Measurements from ENCODE around the gene PID1. TPM values are rescaled to one million over a fixed set of nuclear protein-coding genes. Genes with fewer than 3 reads are reported as not detected.

The PID1 gene
- total RNA-seq, 2 donors from 2014 or later: 66.2 to 109 TPM

GRCh38 chr2:229129738-229130371 is 141.2 kb downstream of the PID1 start:
- Histone ChIP-seq H3K36me3 (no peaks in the 10 kb centered on the region), H3K9me3 (no peaks in the 10 kb centered on the region), H3K4me3 (peak overlapping the region; percentile 39), H3K27me3 (replicated peaks; ENCODE audit: insufficient read depth) (no peaks in the 10 kb centered on the region), H3K4me1 (ENCODE audit: control insufficient read depth in 1 of 2, low read depth in 2 of 2) (peaks cover 12 to 46% of the 10 kb centered on the region in 2 donors), H3K27ac (peak overlapping the region in 1 of 2 donors; percentile 52)
- ATAC-seq (ENCODE audit: insufficient number of reproducible peaks, low FRiP score, low read depth) (no peak), DNase-seq (ENCODE audit: low spot score) (no peak)
- TF ChIP-seq CTCF (IDR thresholded peaks at IDR 0.05): no peak

GRCh38 chr2:229127471-229127870 is 143.6 kb downstream of the PID1 start:
- Histone ChIP-seq H3K9me3 (no peaks in the 10 kb centered on the region), H3K4me3 (no peak overlapping the region), H3K4me1 (ENCODE audit: control insufficient read depth in 1 of 2, low read depth in 2 of 2) (peaks cover 12 to 45% of the 10 kb centered on the region in 2 donors), H3K36me3 (no peaks in the 10 kb centered on the region), H3K27me3 (replicated peaks; ENCODE audit: insufficient read depth) (no peaks in the 10 kb centered on the region), H3K27ac (no peak overlapping the region)
- ATAC-seq (ENCODE audit: insufficient number of reproducible peaks, low FRiP score, low read depth): no peak
- TF ChIP-seq CTCF (IDR thresholded peaks at IDR 0.05): no peak
- DNase-seq (ENCODE audit: low spot score): no peak

GRCh38 chr2:229126066-229126465 is 145.0 kb downstream of the PID1 start:
- Histone ChIP-seq H3K27me3 (replicated peaks; ENCODE audit: insufficient read depth) (no peaks in the 10 kb centered on the region), H3K9me3 (no peaks in the 10 kb centered on the region), H3K27ac (no peak overlapping the region), H3K36me3 (no peaks in the 10 kb centered on the region), H3K4me1 (ENCODE audit: control insufficient read depth in 1 of 2, low read depth in 2 of 2) (peaks cover 11 to 43% of the 10 kb centered on the region in 2 donors), H3K4me3 (no peak overlapping the region)
- DNase-seq (ENCODE audit: low spot score) (no peak), ATAC-seq (ENCODE audit: insufficient number of reproducible peaks, low FRiP score, low read depth) (no peak)
- TF ChIP-seq CTCF (IDR thresholded peaks at IDR 0.05): no peak

- Histone ChIP-seq H3K4me3 (no peak overlapping the region), H3K4me1 (ENCODE audit: control insufficient read depth in 1 of 2, low read depth in 2 of 2) (peaks cover 3 to 25% of the 10 kb centered on the region in 2 donors), H3K36me3 (no peaks in the 10 kb centered on the region), H3K27ac (no peak overlapping the region), H3K9me3 (no peaks in the 10 kb centered on the region), H3K27me3 (replicated peaks; ENCODE audit: insufficient read depth) (no peaks in the 10 kb centered on the region)
- ATAC-seq (ENCODE audit: insufficient number of reproducible peaks, low FRiP score, low read depth): no peak
- TF ChIP-seq CTCF (IDR thresholded peaks at IDR 0.05): no peak
- DNase-seq (ENCODE audit: low spot score): no peak
These were observed 147.0 kb downstream of the PID1 start for GRCh38 chr2:229124136-229124535.

GRCh38 chr2:229118927-229119326 is 152.2 kb downstream of the PID1 start:
- Histone ChIP-seq H3K9me3 (no peaks in the 10 kb centered on the region), H3K27me3 (replicated peaks; ENCODE audit: insufficient read depth) (no peaks in the 10 kb centered on the region), H3K4me1 (ENCODE audit: control insufficient read depth in 1 of 2, low read depth in 2 of 2) (peaks cover 3 to 21% of the 10 kb centered on the region in 2 donors), H3K4me3 (no peak overlapping the region), H3K36me3 (no peaks in the 10 kb centered on the region), H3K27ac (no peak overlapping the region)
- TF ChIP-seq CTCF (IDR thresholded peaks at IDR 0.05): no peak
- DNase-seq (ENCODE audit: low spot score) (no peak), ATAC-seq (ENCODE audit: insufficient number of reproducible peaks, low FRiP score, low read depth) (no peak)

Measured in thoracic aorta (tissue), 2 donors.